Natural killer cell (primary cell): ENCODE data around the gene TENT4B. TPM values are rescaled to one million over a fixed set of nuclear protein-coding genes. Genes with fewer than 3 reads are reported as not detected.
A peak's percentile ranks its signal among the peaks of the same experiment; 100 is the strongest.

ENCODE experiments used
- ATAC-seq, 3 donors: fragments of 150-1000 bp in 2 of 3; fragments of 200-7000 bp in 1 of 3; cut with Tn5 transposase; 1 replicate in 1 of 3; 2 replicates in 2 of 3; pipeline ENCODE4 v1.10.0; 2021; ENCODE audit warnings: mild to moderate bottlenecking in 2 of 3, moderate library complexity in 2 of 3
- DNase-seq, 2 donors: peaks; one replicate each; pipeline versions ENCODE4 v3.0.0 to v3.0.0-alpha.2; 2013 to 2021; ENCODE audit warnings: mixed read lengths in 1 of 2
- H3K27ac ChIP-seq: one replicate; pipeline ENCODE4 v1.5.1; 2013; ENCODE audit warnings: mild to moderate bottlenecking, low read length
- H3K27me3 ChIP-seq: one replicate; pipeline ENCODE4 v1.6.1; 2013; ENCODE audit warnings: low read length; ENCODE audit not compliant: control insufficient read depth, insufficient read depth
- H3K36me3 ChIP-seq: one replicate; pipeline ENCODE4 v1.6.1; 2013; ENCODE audit warnings: low read length; ENCODE audit not compliant: control insufficient read depth, insufficient read depth
- H3K4me1 ChIP-seq: one replicate; pipeline ENCODE4 v1.6.1; 2013; ENCODE audit warnings: low read length; ENCODE audit not compliant: control insufficient read depth, insufficient read depth
- H3K4me3 ChIP-seq: one replicate; pipeline ENCODE4 v1.5.1; 2013; ENCODE audit warnings: low read length
- H3K9me3 ChIP-seq: one replicate; pipeline ENCODE4 v1.6.1; 2013; ENCODE audit warnings: low read length; ENCODE audit not compliant: control insufficient read depth, insufficient read depth
- H3K27ac Mint-ChIP-seq, 2 donors: one replicate each; pipeline ENCODE4 v1.8.0; 2022; ENCODE audit warnings: mild to moderate bottlenecking in 2 of 2, mixed read lengths in 2 of 2, moderate library complexity in 1 of 2
- H3K27me3 Mint-ChIP-seq, 2 donors: one replicate each; pipeline ENCODE4 v1.8.0; 2022; ENCODE audit warnings: low read depth in 2 of 2, mixed read lengths in 2 of 2
- H3K36me3 Mint-ChIP-seq: one replicate; pipeline ENCODE4 v1.8.0; 2022; ENCODE audit warnings: mixed read lengths
- H3K4me1 Mint-ChIP-seq, 2 donors: one replicate each; pipeline ENCODE4 v1.8.0; 2022; ENCODE audit warnings: mixed read lengths in 2 of 2
- H3K4me3 Mint-ChIP-seq: one replicate; pipeline ENCODE4 v1.8.0; 2022; ENCODE audit warnings: mild to moderate bottlenecking, moderate library complexity, mixed read lengths
- H3K9me3 Mint-ChIP-seq, 2 donors: one replicate each; pipeline ENCODE4 v1.8.0; 2022; ENCODE audit warnings: mixed read lengths in 2 of 2
- CTCF ChIP-seq: fragments of 200-600 bp; IDR thresholded peaks from one replicate; pipeline ENCODE4 v1.8.0; 2022; ENCODE audit warnings: antibody characterized with exemption
- WGBS: methylation state at CpG from one replicate; pipeline ENCODE4 v1.1.7; 2013; ENCODE audit warnings: missing lambda C conversion rate; ENCODE audit not compliant: insufficient coverage; 5-methylcytosine and 5-hydroxymethylcytosine counted together
- intact Hi-C: fragments of 100-400 bp; cut with micrococcal nuclease; formaldehyde crosslinking; loops from one replicate; pipeline ENCODE4 v1.14.2; 2022
- total RNA-seq, 4 donors: library from RNA; stranded (reverse); fragments of 120-200 nt in 1 of 4; gene quantifications; one replicate each; pipeline versions ENCODE4 v1.2.3 to v1.2.4, GENCODE V29; 2013 to 2022

TENT4B gene
- total RNA-seq, 3 donors from 2014 or later (not counting 1 experiment from before 2014, with no cell fraction given), result 37.5 to 48.7 (median 44.4) TPM

DNA sequence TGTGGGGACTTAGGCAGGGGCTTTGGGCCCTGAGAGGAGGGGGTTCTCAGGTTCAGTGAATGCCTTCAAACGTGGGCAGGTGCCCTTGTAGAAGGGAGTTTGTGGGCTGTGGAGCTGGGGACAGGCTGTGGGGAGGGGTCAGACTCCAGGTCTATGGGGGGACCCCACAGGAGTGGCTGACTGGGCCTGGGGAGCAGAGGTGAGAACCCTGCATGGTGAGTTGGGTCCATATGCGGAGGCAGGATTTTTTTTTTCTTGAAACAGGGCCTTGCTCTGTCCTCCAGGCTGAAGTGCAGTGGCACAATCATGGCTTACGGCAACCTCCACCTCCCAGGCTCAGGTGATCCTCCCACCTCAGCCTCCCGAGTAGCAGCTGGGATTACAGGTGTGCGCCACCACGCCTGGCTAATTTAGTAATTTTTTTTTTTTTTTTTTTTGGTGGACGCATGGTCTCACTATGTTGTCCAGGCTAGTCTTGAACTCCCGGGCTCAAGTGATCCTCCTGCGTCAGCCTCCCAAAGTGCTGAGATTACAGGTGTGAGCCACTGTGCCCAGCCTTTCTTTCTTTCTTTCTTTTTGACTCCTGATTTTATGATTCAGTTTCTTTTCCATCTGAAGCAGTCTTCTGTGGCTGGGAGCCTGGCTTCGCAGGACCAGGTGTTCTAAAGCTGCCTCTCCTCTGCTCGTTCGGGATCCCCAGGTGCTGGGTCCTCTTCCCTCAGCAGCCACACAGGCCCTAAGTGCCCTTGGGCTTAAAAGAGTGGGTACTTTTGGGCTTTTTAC, 94.2 kb downstream of the TENT4B start:
- ATAC-seq (no peak), DNase-seq (no peak)
- no peak overlapping the region for H3K27ac ChIP-seq
- TF ChIP-seq CTCF, result no peak
- H3K9me3 Mint-ChIP-seq, result no peaks in the 10 kb centered on the region
- H3K4me1 Mint-ChIP-seq, result peaks cover 27 to 51% of the 10 kb centered on the region in 2 donors
- H3K9me3 ChIP-seq, result no peaks in the 10 kb centered on the region
- no peaks in the 10 kb centered on the region for H3K27me3 Mint-ChIP-seq
- no peaks in the 10 kb centered on the region for H3K36me3 Mint-ChIP-seq
- WGBS, result 94% methylated on average over 12 of the region's 12 CpGs
- peak overlapping the region; percentile 70 to 81 for H3K27ac Mint-ChIP-seq
- peak overlapping the region; percentile 90 for H3K4me3 Mint-ChIP-seq
- no peaks in the 10 kb centered on the region for H3K27me3 ChIP-seq
- intact Hi-C loops, result loop anchor here (5.0 kb wide), 1 partner anchor 35 kb away; no protein-coding TSS in a partner anchor
- no peaks in the 10 kb centered on the region for H3K36me3 ChIP-seq
- peaks cover 25% of the 10 kb centered on the region for H3K4me1 ChIP-seq
- peak overlapping the region; percentile 79 for H3K4me3 ChIP-seq

GRCh38 chr16:50247906-50248608, 95.0 kb downstream of the TENT4B start:
- no peak overlapping the region for H3K27ac ChIP-seq
- H3K27ac Mint-ChIP-seq, result peak overlapping the region; percentile 58 to 70
- H3K4me3 Mint-ChIP-seq, result peak overlapping the region; percentile 77
- H3K4me1 ChIP-seq, result peaks cover 25% of the 10 kb centered on the region
- peaks cover 32 to 56% of the 10 kb centered on the region in 2 donors for H3K4me1 Mint-ChIP-seq
- 89% methylated on average over 13 of the region's 13 CpGs for WGBS
- ATAC-seq (no peak), DNase-seq (no peak)
- no peak overlapping the region for H3K4me3 ChIP-seq
- H3K9me3 Mint-ChIP-seq, result no peaks in the 10 kb centered on the region
- no peaks in the 10 kb centered on the region for H3K9me3 ChIP-seq
- no peaks in the 10 kb centered on the region for H3K36me3 ChIP-seq
- TF ChIP-seq CTCF, result no peak
- no peaks in the 10 kb centered on the region for H3K27me3 Mint-ChIP-seq
- H3K27me3 ChIP-seq, result no peaks in the 10 kb centered on the region
- H3K36me3 Mint-ChIP-seq, result no peaks in the 10 kb centered on the region
- intact Hi-C loops, result loop anchor here (5.0 kb wide), 1 partner anchor 34 kb away; no protein-coding TSS in a partner anchor

GRCh38 chr16:50248845-50249244, 95.7 kb downstream of the TENT4B start:
- Histone ChIP-seq H3K27me3 (no peaks in the 10 kb centered on the region), H3K27ac (no peak overlapping the region), H3K36me3 (no peaks in the 10 kb centered on the region), H3K9me3 (no peaks in the 10 kb centered on the region), H3K4me3 (no peak overlapping the region), H3K4me1 (peaks cover 25% of the 10 kb centered on the region)
- ATAC-seq, result no peak
- TF ChIP-seq CTCF, result no peak
- 96% methylated on average over 8 of the region's 8 CpGs for WGBS
- intact Hi-C loops, result loop anchor here (5.0 kb wide), 1 partner anchor 33 kb away; no protein-coding TSS in a partner anchor
- Mint-ChIP-seq H3K36me3 (no peaks in the 10 kb centered on the region), H3K9me3 (no peaks in the 10 kb centered on the region), H3K4me1 (peaks cover 37 to 64% of the 10 kb centered on the region in 2 donors), H3K27ac (no peak overlapping the region), H3K4me3 (no peak overlapping the region), H3K27me3 (no peaks in the 10 kb centered on the region)
- DNase-seq, result no peak
